Anterior cingulate cortex (tissue), 58 donors: ENCODE data around the gene FOXP4.

Experiments used
- DNase-seq, 58 donors: peaks; one replicate each; lab custom pipeline; 2025; lab: John Stamatoyannopoulos, UW

The FOXP4 gene

GRCh38 chr6:41595166-41595565, 49.0 kb downstream of the FOXP4 start:
- DNase-seq = no peak

GRCh38 chr6:41596096-41596685, 50.0 kb downstream of the FOXP4 start:
- no peak for DNase-seq

GRCh38 chr6:41596807-41597206, 50.6 kb downstream of the FOXP4 start:
- no peak for DNase-seq

GRCh38 chr6:41597246-41598000, 51.2 kb downstream of the FOXP4 start:
- DNase-seq = no peak

GRCh38 chr6:41598670-41599014, 52.5 kb downstream of the FOXP4 start:
- DNase-seq = no peak

GRCh38 chr6:41599015-41599851, 53.1 kb downstream of the FOXP4 start:
- no peak for DNase-seq

GRCh38 chr6:41599852-41600445, 53.8 kb downstream of the FOXP4 start:
- DNase-seq = no peak

- DNase-seq = no peak
Observed at GRCh38 chr6:41600499-41601247, 54.5 kb downstream of the FOXP4 start.

- no peak for DNase-seq
Observed at GRCh38 chr6:41601248-41601549, 55.0 kb downstream of the FOXP4 start.

GRCh38 chr6:41602422-41602743, 56.2 kb downstream of the FOXP4 start:
- no peak for DNase-seq

- peak in 56 of 58 donors; percentile 13 to 87 (median 65) for DNase-seq
Observed at GRCh38 chr6:41602864-41603608, 56.9 kb downstream of the FOXP4 start.

- DNase-seq = no peak
Observed at GRCh38 chr6:41604006-41604405, 57.8 kb downstream of the FOXP4 start.

- DNase-seq = no peak
Observed at GRCh38 chr6:41605649-41606048, 59.5 kb downstream of the FOXP4 start.

- DNase-seq = no peak
Observed at GRCh38 chr6:41607036-41607435, 60.9 kb downstream of the FOXP4 start.

GRCh38 chr6:41607736-41608135, 61.6 kb downstream of the FOXP4 start:
- DNase-seq = no peak

GRCh38 chr6:41608443-41609151, 62.4 kb downstream of the FOXP4 start:
- DNase-seq = no peak

GRCh38 chr6:41614715-41615114, 68.5 kb downstream of the FOXP4 start:
- no peak for DNase-seq

- DNase-seq = no peak
Observed at GRCh38 chr6:41615311-41615710, 69.1 kb downstream of the FOXP4 start.

- no peak for DNase-seq
Observed at GRCh38 chr6:41618598-41618997, 72.4 kb downstream of the FOXP4 start.
